Gastroesophageal sphincter (tissue), 3 donors: ENCODE data around the gene TCF12.

Source experiments
- EP300 ChIP-seq: sonication (generic); formaldehyde crosslinking; IDR thresholded peaks from one replicate; pipeline ENCODE4 v1.6.1; 2017; ENCODE audit warnings: antibody characterized with exemption, mild to moderate bottlenecking
- TF ChIP-seq, protein P1 (sequence below), 4 experiments: fragments of 200-600 bp in 2 of 4; fragments of 450-650 bp in 2 of 4; sonication (generic) in 1 of 4; IDR thresholded peaks; one replicate each; pipeline ENCODE4 v1.5.1; 2017 to 2019; ENCODE audit warnings: antibody characterized with exemption in 4 of 4, mild to moderate bottlenecking in 2 of 4, moderate library complexity in 2 of 4

DNA sequence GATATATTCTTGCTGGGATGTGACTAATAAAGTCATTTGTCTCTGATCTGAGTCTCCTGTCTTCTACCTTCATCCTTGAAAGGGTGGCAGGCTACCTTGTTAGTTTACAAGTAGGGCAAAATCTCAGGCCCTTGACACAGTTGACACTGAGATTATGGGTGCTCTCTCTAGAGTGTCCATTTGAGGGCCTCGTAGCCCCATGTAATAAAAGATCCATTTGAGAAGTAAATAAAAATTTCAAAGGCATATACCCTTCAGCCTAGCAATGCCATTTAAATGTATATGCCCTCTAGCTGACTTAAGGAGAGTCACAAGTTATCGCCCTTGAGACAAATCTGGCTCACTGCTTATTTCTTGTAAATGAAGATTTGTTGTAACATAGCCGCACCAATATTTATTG is 98.6 kb downstream of the TCF12 start:
- no peak for TF ChIP-seq EP300
- TF ChIP-seq, protein P1, sequence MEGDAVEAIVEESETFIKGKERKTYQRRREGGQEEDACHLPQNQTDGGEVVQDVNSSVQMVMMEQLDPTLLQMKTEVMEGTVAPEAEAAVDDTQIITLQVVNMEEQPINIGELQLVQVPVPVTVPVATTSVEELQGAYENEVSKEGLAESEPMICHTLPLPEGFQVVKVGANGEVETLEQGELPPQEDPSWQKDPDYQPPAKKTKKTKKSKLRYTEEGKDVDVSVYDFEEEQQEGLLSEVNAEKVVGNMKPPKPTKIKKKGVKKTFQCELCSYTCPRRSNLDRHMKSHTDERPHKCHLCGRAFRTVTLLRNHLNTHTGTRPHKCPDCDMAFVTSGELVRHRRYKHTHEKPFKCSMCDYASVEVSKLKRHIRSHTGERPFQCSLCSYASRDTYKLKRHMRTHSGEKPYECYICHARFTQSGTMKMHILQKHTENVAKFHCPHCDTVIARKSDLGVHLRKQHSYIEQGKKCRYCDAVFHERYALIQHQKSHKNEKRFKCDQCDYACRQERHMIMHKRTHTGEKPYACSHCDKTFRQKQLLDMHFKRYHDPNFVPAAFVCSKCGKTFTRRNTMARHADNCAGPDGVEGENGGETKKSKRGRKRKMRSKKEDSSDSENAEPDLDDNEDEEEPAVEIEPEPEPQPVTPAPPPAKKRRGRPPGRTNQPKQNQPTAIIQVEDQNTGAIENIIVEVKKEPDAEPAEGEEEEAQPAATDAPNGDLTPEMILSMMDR (IDR thresholded peaks at IDR 0.05), result no peak
